Glomerular visceral epithelial cell (primary cell): ENCODE measurements around the gene CYP26A1.
"Not testable (repeated sequence)": the region's sequence is repeated elsewhere in the genome, so short reads cannot be mapped to it uniquely, and the experiment has no call there.

Experiments used
- DNase-seq: peaks from one replicate; pipeline ENCODE4 v3.0.0-alpha.2; 2016; ENCODE audit errors: extremely low spot score

Gene CYP26A1

GRCh38 chr10:93080350-93081046 lies 6.8 kb downstream of the CYP26A1 start:
- DNase-seq = peak; percentile 63

GRCh38 chr10:93081318-93081717 lies 7.6 kb downstream of the CYP26A1 start:
- DNase-seq = no peak

- DNase-seq = peak; percentile 75
These were observed 8.1 kb downstream of the CYP26A1 start for GRCh38 chr10:93081834-93082233.

- no peak for DNase-seq
These were observed 10.2 kb downstream of the CYP26A1 start for GRCh38 chr10:93083743-93084539.

DNA sequence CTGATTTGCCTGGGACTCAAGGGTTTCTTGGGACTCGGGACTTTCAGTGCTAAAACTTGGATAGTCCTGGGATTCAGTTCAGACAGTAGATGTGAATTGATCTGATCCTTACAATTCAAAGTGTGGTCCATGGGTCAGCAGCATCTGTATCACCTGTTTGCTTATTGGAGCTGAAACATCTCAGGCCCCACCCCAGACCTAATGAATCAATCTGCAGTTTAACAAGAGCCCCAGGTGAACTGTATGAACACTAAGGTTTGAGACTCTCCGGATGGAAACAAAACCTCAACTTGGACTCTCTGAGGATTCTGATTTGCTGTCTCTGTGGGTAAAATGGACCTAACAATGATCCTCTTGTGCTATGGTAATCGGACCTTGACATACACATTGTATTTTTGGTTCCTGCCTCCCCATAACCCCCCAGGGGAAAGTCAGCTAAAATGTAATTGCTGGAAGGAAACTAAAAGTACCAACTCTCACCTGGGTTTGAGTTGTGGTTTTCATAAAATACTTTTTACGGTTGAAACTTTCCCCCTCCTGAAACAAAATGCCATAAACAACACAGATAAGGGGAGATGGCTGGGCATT lies 11.7 kb downstream of the CYP26A1 start:
- DNase-seq = no peak

GRCh38 chr10:93086289-93086688 lies 12.6 kb downstream of the CYP26A1 start:
- no peak for DNase-seq

DNA sequence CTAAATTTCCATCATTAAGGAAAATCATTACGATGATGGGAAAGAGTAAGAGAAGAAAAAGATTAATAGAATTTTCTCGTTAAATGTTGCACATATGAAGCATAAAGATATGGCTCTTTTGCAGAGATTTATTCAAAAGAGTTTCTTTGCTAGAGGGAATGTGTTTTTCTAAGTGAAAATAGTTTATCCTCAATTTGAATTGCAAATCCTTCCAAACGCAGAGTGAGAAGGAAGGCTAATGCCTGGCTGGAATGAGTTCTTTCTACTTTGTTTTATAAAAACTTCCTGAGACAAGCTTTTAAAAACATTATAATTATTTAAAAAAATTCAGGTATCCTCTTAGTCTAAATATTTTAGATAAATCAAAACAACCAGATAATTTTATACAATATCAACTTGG lies 14.2 kb downstream of the CYP26A1 start:
- DNase-seq = no peak

GRCh38 chr10:93088466-93088865 lies 14.8 kb downstream of the CYP26A1 start:
- no peak for DNase-seq

DNA sequence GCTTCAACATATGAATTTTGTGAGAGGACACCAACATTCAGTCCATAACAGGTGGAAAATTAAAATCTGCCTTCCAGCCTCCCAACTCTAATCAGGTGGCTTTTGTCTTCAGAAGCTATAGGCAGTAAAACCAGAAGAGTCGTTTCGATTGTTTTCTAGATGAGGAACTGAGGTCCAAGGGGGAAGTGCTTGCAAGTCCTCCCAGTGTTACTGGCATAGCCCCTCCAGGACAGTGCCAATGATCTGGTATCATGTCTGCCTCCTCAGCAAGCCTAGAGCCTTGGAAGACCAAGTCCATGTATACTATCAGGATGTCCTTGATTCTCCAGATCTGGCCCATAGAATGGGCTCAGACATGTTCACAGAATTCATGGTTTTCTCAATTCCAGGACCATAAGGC lies 16.9 kb downstream of the CYP26A1 start:
- DNase-seq = no peak

- DNase-seq = no peak
These were observed 18.3 kb downstream of the CYP26A1 start for GRCh38 chr10:93091960-93092359.

DNA sequence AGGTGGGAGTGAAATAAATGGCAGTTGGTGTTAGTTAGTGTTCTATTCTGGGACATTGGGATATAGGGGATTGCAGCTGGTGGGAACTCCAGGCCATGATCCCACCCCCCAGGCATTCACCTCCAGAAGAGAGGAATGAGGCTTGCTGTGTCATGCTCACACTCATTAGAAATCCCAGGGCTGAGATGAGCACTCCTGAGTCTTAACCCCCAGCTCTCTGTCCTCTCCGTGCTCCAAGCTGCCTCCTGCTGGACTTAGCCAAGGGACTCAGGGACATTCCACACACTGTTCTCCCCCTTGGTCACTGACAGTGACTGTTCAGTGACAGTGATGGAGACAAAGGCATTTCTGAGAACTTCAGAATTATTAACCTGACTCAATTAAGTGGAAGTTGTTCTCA lies 21.5 kb downstream of the CYP26A1 start:
- no peak for DNase-seq

DNA sequence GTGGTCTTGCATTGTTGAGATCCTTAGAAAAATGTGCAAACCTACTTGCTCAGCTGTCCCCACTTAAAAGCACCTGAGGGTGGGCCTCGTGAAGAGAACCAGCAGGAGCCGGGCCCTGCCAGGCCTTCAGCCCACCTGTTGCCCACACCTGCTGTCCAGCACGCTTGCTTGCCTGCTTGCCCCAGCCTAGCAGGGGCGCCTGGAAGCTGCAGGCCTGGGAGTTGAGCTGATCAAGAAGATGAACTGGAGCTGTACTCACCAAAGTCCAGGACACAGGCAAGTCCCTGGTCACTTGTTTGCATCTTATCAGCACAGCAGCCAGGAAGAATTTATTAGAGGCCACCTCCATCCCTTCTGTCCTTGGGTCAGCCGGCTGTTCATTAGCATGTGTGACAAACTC lies 23.2 kb downstream of the CYP26A1 start:
- no peak for DNase-seq

GRCh38 chr10:93097386-93097785 lies 23.7 kb downstream of the CYP26A1 start:
- DNase-seq = no peak

GRCh38 chr10:93098816-93099215 lies 25.1 kb downstream of the CYP26A1 start:
- no peak for DNase-seq

DNA sequence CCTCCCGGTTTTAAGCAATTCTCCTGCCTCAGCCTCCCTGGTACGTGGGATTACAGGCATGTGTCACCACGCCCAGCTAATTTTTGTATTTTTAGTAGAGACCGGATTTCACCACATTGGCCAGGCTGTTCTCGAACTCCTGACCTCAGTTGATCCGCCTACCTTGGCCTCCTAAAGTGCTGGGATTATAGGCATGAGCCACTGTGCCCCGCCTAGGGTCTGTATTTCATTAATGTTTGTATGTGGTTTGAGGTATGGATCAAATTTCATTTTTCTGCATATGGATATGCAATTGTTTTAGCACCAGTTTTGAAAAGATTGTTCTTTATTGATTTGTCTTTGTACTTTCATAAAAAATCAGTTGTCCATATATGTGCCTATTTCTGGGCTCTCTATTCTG lies 26.0 kb downstream of the CYP26A1 start:
- no peak for DNase-seq

- DNase-seq = not testable (repeated sequence)
These were observed 27.5 kb downstream of the CYP26A1 start for GRCh38 chr10:93101148-93101547.

DNA sequence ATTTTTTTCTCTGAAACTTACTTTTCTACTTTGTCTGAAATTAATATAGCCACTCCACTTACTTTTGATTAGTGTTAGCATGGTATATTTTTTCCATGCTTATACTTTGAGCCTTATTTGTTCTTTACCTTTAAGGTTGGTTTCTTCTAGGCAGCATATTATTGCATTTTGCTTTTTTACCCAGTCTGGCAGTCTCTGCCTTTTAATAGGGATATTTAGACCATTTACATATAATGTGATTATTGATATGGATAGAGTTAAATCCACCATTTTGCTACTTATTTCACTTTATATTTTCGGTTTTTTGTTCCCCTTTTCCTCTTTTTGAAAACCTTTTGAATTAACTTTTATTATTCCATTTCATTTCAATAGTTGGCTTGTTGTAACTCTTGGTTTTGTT lies 30.3 kb downstream of the CYP26A1 start:
- no peak for DNase-seq

DNA sequence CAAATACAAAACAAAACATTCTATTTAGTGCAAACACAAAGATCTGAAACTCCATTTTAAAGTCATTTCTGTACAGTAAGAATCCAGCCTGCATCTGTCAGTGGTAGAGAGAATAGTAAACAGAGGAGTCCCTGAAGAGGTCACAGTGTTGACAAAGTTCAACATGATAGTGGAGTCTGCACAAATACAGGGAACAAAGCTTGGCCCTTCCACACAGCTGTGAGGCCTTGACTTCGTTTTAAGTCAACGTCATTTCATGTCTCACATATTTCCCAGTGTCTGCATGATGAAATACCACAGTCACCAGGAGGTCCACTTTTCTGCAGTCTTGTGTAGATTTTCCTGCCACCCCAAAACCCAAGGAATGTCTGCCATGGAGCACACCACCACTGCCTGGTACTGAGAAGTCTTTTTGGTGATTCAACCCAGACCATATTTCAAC lies 33.0 kb downstream of the CYP26A1 start:
- peak; percentile 89 for DNase-seq

DNA sequence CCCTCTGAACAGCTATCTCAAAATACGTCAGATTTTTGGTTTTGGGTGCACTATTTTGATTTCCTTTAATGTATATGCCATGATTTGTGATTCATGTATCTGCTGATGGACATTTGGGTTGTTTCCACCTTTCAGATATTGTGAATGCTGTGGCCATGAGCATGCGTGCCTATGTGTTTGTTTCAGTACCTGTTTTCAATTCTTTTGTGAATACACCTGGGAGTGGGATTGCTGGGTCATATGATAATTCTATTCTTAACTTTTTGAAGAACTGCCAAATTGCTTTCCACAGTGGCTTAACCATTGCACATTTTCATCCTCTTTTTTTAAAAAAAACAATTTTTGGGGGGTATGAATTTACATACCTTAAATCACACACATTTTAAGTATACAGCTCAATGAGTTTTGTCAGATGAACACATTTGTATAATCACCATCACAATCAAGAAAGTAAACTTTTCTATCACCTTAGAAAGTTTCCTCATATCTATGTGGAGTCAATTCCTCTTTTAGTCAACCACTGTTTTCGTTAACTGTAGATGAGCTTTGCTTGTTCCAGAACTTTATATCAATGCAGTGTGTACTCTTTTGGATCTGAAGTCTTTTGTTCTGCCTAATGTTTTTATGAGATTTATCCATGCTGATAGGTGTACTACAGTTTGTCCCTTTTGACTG lies 36.9 kb downstream of the CYP26A1 start:
- DNase-seq = no peak

GRCh38 chr10:93113042-93113441 lies 39.3 kb downstream of the CYP26A1 start:
- DNase-seq = no peak

- peak; percentile 36 for DNase-seq
These were observed 42.1 kb downstream of the CYP26A1 start for GRCh38 chr10:93115661-93116383.

GRCh38 chr10:93121311-93121710 lies 47.6 kb downstream of the CYP26A1 start:
- no peak for DNase-seq
